ENCODE results near the gene PLCL1. TPM values are rescaled to one million over a fixed set of nuclear protein-coding genes. Genes with fewer than 3 reads are reported as not detected.
"Not testable (repeated sequence)": the region's sequence is repeated elsewhere in the genome, so short reads cannot be mapped to it uniquely, and the experiment has no call there.

The PLCL1 gene
- total and polyA plus RNA-seq, 8 donors, result 0.93 to 28.7 (median 3.1) TPM

DNA sequence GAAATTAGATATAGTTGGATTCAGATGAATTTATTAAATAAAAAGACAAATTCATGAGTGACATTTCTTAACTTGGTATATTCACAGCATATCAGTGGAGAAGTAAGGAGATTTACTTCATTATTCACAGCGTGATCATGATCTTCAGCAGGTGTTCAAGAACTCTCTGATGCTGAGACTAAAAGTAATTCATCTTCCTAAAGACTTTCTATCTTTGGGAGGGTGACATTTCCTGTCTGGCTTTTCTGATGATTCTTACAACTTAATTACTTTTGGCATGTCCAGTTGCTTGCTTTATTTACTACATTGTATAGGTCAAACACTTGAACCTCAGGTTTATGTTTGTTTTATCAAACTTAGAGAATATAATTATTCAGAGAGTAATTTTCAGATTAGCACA is 224.6 kb downstream of the PLCL1 start:
- H3K36me3 ChIP-seq, result no peaks in the 10 kb centered on the region
- peaks cover 0 to 12% (median 4%) of the 10 kb centered on the region in 4 donors for H3K4me1 ChIP-seq
- no peaks in the 10 kb centered on the region for H3K27me3 ChIP-seq
- intact Hi-C loops (cut with DNase I; ENCODE audit: low total_unique reads), result no loop called here
- no peak overlapping the region for H3K27ac ChIP-seq
- DNase-seq, result no peak
- WGBS, 5 donors, result 69 to 90% (median 75%) methylated on average over 1 of the region's 1 CpG
- H3K4me3 ChIP-seq, result no peak overlapping the region
- H3K9me3 ChIP-seq, result no peaks in the 10 kb centered on the region
- TF ChIP-seq EP300 (IDR thresholded peaks at IDR 0.05) (no peak), POLR2AphosphoS5 (IDR thresholded peaks at IDR 0.05) (no peak), POLR2A (IDR thresholded peaks at IDR 0.05) (no peak)
- TF ChIP-seq, protein P1, sequence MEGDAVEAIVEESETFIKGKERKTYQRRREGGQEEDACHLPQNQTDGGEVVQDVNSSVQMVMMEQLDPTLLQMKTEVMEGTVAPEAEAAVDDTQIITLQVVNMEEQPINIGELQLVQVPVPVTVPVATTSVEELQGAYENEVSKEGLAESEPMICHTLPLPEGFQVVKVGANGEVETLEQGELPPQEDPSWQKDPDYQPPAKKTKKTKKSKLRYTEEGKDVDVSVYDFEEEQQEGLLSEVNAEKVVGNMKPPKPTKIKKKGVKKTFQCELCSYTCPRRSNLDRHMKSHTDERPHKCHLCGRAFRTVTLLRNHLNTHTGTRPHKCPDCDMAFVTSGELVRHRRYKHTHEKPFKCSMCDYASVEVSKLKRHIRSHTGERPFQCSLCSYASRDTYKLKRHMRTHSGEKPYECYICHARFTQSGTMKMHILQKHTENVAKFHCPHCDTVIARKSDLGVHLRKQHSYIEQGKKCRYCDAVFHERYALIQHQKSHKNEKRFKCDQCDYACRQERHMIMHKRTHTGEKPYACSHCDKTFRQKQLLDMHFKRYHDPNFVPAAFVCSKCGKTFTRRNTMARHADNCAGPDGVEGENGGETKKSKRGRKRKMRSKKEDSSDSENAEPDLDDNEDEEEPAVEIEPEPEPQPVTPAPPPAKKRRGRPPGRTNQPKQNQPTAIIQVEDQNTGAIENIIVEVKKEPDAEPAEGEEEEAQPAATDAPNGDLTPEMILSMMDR (IDR thresholded peaks at IDR 0.05), result no peak

GRCh38 chr2:198029576-198029975 is 225.2 kb downstream of the PLCL1 start:
- H3K4me3 ChIP-seq; H3K9me3 ChIP-seq; H3K27ac ChIP-seq; H3K27me3 ChIP-seq; intact Hi-C loops (cut with DNase I; ENCODE audit: low total_unique reads); DNase-seq; H3K36me3 ChIP-seq: not testable (repeated sequence)
- peaks cover 0 to 12% (median 4%) of the 10 kb centered on the region in 4 donors for H3K4me1 ChIP-seq
- 76 to 98% (median 77%) methylated on average over 4 to 5 of the region's 5 CpGs for WGBS, 5 donors

DNA sequence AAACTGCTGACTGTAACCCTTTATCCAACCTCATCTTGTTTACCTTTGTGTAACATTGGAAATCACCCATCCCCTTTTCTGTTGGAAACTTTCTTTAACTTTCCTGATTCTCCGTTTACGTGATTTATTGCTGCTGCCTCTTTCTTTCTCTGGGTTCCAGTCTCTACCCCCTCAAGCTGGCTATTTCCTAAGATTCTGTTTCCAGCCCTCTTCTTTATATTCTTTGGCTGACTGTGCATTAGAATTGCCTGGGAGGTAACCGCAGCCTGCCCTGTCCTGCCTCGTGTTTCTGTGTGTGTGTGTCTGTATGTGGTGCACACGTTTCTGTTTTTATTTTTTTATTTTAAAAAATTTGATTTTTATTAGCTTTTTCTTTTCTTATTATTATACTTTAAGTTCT is 229.2 kb downstream of the PLCL1 start:
- Histone ChIP-seq H3K27me3 (no peaks in the 10 kb centered on the region), H3K36me3 (no peaks in the 10 kb centered on the region), H3K9me3 (no peaks in the 10 kb centered on the region), H3K4me3 (no peak overlapping the region), H3K27ac (no peak overlapping the region), H3K4me1 (peaks cover 0 to 25% (median 4%) of the 10 kb centered on the region in 4 donors)
- intact Hi-C loops (cut with DNase I; ENCODE audit: low total_unique reads), result no loop called here
- no peak for TF ChIP-seq POLR2A (IDR thresholded peaks at IDR 0.05)
- no peak for TF ChIP-seq POLR2AphosphoS5 (IDR thresholded peaks at IDR 0.05)
- TF ChIP-seq EP300 (IDR thresholded peaks at IDR 0.05), result no peak
- TF ChIP-seq, protein P1 (IDR thresholded peaks at IDR 0.05), result no peak
- WGBS, 5 donors, result 87 to 91% (median 90%) methylated on average over 5 of the region's 5 CpGs
- no peak for DNase-seq

DNA sequence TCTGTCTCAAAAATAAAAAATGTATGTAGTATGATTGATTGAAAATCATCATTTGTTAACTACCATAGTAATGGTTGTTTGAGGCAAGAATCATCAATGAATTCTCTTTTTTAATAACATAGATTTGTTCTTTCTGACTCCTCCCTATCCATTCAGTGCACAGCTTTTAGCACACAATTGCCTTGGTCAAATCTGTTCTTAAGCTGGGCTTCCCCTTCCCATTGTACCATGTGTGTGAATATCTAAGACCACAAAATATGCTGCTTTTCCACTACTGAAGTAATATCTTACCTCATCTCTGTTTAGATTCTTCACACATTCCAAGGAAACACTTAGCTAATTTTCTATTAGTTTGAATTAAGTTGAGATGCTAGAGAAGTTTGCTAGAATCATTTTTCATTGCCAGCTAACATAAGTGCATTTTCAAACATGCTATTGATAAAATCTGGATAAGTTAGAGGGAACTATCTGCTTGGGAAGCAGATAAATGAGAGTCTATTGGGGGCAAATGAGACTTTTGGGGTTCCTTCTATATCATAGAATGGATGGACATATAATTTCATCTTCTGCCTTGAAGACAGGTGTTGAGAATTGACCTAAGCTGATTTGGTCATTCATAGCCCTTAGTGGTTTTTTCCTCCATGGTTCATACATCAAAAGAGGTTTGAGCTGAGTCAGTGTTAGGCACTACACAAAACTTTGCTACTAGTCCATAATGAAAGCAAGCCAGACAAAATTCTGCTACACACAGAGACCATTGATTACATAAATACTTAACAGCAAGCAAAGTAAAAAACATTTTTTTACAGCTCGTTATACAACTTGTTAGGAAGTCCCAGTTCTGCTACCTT is 231.9 kb downstream of the PLCL1 start:
- Histone ChIP-seq H3K27ac (no peak overlapping the region), H3K4me3 (no peak overlapping the region), H3K27me3 (no peaks in the 10 kb centered on the region), H3K4me1 (peaks cover 0 to 31% (median 4%) of the 10 kb centered on the region in 4 donors), H3K9me3 (no peaks in the 10 kb centered on the region), H3K36me3 (no peaks in the 10 kb centered on the region)
- TF ChIP-seq, protein P1 (IDR thresholded peaks at IDR 0.05), result no peak
- DNase-seq, result no peak
- 0 to 88% (median 47%) methylated on average over 1 of the region's 1 CpG for WGBS, 5 donors
- intact Hi-C loops (cut with DNase I; ENCODE audit: low total_unique reads), result no loop called here

DNA sequence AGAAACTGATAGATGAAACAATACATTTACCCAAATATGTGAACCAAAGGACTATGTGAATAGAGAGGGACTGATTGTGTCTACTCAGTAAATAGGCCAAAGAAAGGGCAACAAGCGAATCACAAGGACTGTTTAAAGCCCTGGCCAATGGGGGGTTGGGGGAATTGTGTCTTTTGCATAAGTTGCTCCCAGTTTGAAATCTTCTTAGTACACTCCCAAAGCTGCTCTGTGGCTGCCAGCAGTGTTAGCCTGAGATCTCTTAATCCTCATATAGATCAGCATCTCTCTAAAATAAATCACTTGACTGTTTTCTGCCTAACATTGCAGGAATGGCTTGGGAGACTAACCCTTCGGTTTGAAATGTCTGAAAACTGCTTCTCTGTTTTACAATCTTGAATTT is 236.4 kb downstream of the PLCL1 start:
- H3K4me1 ChIP-seq, result peaks cover 0 to 24% (median 0%) of the 10 kb centered on the region in 4 donors
- no peaks in the 10 kb centered on the region for H3K9me3 ChIP-seq
- no peak overlapping the region for H3K27ac ChIP-seq
- no peaks in the 10 kb centered on the region for H3K36me3 ChIP-seq
- H3K4me3 ChIP-seq, result no peak overlapping the region
- no peaks in the 10 kb centered on the region for H3K27me3 ChIP-seq
- 47 to 82% (median 77%) methylated on average over 2 of the region's 2 CpGs for WGBS, 5 donors
- intact Hi-C loops (cut with DNase I; ENCODE audit: low total_unique reads), result no loop called here
- TF ChIP-seq EP300 (IDR thresholded peaks at IDR 0.05) (no peak), POLR2A (IDR thresholded peaks at IDR 0.05) (no peak), POLR2AphosphoS5 (IDR thresholded peaks at IDR 0.05) (no peak)
- TF ChIP-seq, protein P1 (IDR thresholded peaks at IDR 0.05), result no peak
- DNase-seq, result no peak
